ENCODE data around the gene AGPAT3.
"Not testable (repeated sequence)": the region's sequence is repeated elsewhere in the genome, so short reads cannot be mapped to it uniquely, and the experiment has no call there.

Gene AGPAT3

GRCh38 chr21:43886565-43886964 lies 21.5 kb downstream of the AGPAT3 start:
- no peak for DNase-seq

DNA sequence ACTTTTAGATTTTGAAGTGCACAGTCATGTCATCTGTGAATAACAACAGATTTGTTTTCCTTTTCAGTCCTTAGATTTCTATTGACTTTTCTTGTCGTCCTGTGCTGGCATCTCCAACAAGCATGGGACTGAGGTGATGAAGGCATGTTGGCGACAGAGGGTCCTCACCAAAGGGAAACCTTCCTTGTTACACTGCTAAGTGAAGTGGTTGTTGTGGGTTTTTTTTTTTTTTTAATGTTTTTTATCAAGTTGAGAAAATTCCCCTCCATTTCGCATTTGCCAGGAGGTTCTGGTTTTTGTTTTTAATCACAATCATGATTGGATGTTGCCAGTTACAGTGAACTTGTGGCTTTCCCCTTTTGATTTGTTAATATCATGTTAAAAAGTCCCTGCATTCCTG lies 24.0 kb downstream of the AGPAT3 start:
- no peak for DNase-seq

GRCh38 chr21:43890042-43890441 lies 25.0 kb downstream of the AGPAT3 start:
- no peak for DNase-seq

- no peak for DNase-seq
These were observed 27.3 kb downstream of the AGPAT3 start for GRCh38 chr21:43892334-43892733.

DNA sequence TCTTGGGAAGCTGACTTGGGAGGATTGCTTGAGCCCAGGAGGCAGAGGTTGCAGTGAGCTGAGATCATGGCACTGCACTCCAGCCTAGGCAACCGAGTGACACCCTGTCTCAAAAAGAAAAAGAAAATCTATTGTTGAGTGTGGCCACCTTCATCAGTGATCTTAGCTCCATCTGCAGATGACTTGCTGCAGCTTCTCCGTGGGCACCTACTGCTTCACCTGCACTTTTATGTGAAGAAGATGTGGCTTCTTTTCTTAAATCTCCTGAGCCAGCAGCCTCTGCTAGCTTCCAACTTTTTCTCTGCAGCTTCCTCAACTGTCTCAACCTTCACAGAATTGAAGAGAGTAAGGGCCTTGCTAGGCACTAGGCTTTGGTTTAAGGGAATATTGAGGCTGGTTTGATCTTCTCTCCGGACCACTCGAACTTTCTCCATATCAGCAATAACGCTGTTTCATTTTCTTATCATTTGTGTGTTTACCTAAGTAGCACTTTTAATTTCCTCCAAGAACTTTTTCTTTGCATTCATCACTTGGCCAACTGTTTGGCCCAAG lies 28.0 kb downstream of the AGPAT3 start:
- no peak for DNase-seq

DNA sequence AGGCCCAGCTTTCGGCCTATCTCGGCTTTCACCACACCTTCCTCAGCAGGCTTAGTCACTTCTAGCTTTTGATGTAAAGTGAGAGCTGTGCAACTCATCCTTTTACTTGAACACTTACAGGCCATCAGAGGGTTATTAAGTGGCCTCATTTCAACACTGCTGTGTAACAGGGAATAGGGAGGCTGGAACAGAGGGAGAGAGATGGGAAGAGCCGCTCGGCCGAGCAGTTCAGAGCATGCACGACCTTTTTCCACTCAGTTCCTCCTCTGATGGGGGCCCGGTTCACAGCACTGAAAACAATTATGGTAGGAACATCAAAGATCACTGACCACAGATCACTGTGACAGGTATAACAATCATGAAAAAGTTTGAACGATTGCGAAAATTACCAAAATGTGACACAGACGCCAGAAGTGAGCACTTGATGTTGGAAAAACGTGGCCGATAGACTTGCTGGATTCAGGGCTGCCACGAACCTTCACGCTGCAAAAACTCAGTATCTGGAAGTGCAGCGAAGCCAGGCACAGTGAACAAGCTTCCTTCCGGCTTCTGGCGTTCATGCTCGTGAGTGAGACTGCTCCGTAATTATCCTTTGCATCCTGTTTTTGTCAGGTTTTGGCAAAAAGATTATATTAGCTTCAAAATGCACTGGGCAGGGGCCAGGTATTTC lies 28.6 kb downstream of the AGPAT3 start:
- no peak for DNase-seq

DNA sequence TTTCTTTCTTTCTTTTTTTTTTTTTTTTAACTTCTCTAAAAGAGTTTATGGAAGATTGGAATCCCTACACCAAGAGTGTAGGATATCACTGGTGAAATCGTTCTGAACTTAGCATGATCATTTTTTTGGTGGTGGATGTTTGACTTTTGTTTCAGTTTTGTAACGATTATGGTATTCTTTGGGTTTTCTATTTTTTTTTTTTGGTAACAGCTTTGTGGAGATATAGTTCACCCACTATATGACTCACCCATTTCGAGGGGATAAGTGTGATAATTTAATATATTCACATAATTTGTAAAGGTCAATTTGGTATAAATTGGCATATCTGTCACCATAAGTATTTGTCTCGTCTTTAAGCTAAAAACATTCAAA lies 29.2 kb downstream of the AGPAT3 start:
- DNase-seq, result no peak

GRCh38 chr21:43895196-43895595 lies 30.2 kb downstream of the AGPAT3 start:
- DNase-seq, result no peak

- not testable (repeated sequence) for DNase-seq
These were observed 31.8 kb downstream of the AGPAT3 start for GRCh38 chr21:43896696-43897299.

DNA sequence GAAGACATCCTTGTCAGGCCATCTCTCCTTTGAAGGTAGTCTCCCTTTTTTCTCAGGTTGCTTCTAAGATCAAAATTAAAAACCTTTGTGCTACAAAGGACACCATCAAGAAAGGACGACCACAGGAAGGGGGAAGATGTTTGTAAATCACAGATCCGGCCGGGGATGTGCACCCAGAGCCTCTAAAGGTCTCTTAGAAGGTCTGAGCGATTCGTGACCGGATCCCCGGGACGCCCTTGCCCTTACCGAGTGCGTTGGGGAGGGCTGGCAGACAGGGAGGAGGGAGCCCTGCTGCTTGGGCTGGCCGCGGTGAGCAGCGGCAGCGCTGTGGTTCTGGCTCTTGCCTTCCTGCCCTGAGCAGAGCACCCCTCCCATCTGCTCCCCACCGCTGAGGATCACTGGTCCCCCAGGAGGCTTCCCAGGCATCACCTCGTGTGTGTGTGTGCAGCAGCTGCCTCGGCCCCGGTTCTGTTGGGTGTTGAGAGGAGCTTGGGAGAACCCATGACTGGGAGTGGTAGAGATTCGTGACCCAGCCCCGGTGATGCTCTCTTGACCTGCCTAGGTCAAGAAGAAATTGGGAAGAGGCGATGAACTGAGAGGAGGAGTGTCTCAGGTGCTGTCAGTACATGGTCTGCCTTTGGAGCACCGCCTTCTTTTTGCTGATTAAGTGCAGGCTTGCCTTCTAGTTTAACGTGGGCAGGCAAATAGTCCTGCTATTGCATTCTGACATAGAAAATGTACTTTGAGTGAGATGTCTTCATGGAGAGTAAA lies 34.5 kb downstream of the AGPAT3 start:
- no peak for DNase-seq

GRCh38 chr21:43900078-43900385 lies 35.0 kb downstream of the AGPAT3 start:
- DNase-seq, result no peak

DNA sequence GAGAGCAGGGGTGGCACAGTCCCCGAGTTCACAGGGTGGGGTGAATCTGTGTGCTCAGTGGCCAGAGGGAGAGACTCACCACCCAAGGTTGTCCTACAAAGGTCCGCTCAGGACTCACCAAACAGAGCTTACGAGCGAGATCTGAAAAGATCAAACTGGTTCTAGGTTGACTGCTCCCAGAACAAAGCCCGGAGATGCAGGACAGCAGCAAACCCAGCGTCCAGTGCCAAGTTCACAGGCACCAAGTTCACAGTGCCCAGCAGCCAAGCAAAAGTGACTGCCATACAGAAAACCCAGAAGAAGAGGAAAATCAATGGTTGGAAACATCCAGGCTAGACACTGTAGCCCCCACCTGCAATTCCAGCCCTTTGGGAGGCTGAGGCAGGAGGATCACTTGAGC lies 35.7 kb downstream of the AGPAT3 start:
- DNase-seq, result no peak

DNA sequence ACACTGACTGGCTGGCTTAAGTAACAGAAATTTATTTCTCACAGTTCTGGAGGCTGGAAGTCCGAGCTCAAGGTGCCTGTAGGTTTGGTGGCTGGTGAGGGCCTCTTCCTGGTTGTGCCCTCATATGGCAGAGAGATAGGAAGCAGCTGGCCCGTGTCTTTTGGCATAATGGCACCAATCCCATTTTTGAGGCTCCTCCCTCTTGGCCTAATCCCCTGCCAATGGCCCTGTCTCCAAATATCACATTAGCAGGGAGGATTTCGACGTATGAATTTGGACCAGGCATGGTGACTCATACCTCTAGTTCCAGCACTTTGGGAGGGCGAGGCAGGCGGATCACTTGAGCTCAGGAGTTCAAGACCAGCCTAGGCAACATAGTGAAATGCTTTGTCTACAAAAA lies 37.4 kb downstream of the AGPAT3 start:
- DNase-seq, result no peak

- no peak for DNase-seq
These were observed 38.5 kb downstream of the AGPAT3 start for GRCh38 chr21:43903451-43904091.

- no peak for DNase-seq
These were observed 39.3 kb downstream of the AGPAT3 start for GRCh38 chr21:43904331-43904781.

GRCh38 chr21:43905726-43906455 lies 40.9 kb downstream of the AGPAT3 start:
- no peak for DNase-seq

DNA sequence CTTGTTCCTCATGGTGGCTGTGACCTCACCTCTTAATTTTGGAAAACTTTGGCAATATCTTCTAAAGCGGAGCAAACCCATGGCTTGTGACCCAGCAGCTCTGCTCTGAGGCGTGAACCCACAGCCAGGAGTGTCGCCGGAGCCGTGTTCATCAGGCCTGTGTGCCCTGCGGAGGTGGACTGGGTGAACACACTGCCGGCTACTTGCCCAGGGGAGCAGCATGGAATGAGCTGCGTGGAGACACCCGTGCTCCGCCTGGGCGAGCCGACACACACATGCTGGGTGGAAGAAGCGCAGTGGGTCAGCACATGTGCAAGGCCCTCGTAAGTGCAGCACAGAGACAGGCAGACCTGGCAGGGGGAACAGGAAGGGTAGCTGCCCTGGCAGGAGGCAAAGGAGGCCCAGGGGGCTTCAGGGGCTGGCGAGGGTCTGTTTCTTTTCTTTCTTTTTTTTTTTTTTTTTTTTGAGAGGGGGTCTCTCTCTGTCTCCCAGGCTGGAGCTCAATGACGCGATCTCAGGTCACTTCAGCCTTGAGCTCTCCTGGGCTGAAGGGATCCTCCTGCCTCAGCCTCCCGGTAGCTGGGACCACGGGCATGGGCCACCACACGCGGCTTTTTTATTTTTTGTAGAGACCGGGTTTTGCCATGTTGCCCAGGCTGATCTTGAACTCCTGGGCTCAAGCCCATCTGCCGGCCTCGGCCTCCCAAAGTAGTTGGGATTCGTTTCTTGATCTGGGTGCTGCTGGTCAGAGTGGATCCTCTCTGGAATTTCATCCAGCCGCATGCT lies 41.8 kb downstream of the AGPAT3 start:
- DNase-seq, result no peak

- DNase-seq, result no peak
These were observed 42.7 kb downstream of the AGPAT3 start for GRCh38 chr21:43907751-43908150.

DNA sequence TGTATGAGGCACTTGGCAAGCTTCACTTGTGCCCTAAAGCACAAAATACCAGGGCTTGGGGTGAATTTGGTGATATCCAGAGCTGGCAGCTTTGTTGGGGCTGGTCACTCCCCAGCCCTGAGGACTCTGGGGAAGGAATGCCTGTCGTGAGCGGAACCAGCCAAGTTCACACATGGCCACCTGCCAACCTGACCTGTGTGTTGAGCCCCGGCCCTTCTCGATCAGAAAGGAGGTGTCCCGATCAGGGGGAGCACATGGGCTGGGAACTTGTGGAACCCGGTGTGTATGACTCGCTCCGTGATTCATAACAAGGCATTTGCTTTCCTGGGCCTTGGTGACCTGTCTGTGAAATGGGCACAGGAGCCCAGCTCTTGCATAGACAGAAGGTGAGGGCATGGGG lies 43.1 kb downstream of the AGPAT3 start:
- no peak for DNase-seq

GRCh38 chr21:43909741-43910400 lies 44.8 kb downstream of the AGPAT3 start:
- no peak for DNase-seq

GRCh38 chr21:43910460-43910859 lies 45.4 kb downstream of the AGPAT3 start:
- no peak for DNase-seq
